ENCODE results near the gene MYOG.
A peak's percentile ranks its signal among the peaks of the same experiment; 100 is the strongest.

MYOG gene

DNA sequence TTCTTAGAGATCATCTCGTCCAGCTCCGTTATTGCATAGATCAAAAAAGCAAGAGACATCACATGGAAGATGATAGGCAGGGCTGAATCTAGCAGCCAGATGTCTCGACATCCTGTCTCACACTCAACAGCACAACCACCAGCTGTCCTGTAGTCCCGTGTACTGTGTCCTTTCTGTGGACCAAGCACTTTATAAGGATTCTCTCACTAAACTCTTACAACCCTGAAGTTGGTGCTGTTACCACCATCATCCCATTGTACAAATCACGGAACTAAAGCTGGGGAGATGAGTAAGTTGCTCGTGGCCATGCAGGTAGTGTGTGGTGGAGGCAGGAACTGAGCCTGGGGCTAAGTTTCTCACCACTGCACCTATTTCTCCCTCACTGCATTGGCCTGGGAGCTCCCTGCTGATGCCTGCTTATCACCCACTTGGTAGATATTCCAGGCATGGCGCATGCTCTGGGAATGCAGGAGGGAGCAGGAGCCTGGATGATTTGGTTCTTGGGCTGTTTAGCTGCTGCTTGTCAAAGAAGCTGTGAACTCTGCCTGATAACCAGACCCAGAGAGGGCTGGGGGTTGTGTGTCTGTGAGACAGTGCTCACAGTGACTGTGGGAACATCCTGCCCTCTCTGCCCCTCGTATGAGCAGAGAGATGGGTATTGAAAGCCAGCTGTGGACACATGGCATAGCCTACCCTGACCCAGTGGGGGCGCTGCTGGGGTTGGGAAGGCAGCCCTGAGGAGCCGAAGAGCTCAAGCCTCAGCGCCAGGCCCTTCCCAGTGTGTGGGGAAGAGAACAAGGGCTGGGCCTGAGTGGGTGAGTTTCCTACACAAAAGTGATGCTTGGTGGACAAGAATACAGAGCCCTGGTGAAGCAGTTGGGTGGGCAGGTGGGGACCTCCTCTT, 46.0 kb downstream of the MYOG start:
- TF ChIP-seq, protein P1, sequence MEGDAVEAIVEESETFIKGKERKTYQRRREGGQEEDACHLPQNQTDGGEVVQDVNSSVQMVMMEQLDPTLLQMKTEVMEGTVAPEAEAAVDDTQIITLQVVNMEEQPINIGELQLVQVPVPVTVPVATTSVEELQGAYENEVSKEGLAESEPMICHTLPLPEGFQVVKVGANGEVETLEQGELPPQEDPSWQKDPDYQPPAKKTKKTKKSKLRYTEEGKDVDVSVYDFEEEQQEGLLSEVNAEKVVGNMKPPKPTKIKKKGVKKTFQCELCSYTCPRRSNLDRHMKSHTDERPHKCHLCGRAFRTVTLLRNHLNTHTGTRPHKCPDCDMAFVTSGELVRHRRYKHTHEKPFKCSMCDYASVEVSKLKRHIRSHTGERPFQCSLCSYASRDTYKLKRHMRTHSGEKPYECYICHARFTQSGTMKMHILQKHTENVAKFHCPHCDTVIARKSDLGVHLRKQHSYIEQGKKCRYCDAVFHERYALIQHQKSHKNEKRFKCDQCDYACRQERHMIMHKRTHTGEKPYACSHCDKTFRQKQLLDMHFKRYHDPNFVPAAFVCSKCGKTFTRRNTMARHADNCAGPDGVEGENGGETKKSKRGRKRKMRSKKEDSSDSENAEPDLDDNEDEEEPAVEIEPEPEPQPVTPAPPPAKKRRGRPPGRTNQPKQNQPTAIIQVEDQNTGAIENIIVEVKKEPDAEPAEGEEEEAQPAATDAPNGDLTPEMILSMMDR (IDR thresholded peaks at IDR 0.05) = no peak

DNA sequence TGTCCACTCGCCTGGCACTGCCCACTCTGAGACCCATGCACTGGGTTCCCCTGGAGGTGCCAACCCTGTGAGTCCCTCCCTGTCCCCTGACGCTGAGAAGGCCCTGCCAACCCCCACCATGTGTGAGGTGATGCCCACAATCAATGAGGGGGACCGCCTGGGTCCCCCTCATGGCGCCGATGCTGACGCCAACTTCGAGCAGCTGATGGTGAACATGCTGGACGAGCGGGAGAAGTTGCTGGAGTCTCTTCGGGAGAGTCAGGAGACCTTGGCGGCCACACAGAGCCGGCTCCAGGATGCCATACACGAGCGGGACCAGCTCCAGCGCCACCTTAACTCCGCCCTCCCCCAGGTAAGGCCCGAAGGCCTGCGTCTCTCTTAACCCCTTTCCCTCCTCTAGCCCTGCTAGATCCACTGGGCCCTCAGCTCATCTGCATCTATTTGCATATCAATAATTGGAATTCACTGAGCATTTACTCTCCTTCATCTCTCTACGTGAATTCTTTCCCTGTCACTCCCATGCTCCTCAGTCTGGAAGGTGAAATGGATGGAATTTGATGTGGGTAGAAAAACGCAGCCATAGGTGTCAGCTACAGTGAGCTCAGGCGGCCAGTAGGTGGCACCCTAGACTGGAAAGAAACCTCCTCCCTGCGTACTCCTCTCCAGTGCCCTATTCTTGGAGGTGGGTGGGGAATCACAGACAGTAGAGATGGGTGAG, 46.8 kb downstream of the MYOG start:
- TF ChIP-seq, protein P1 (IDR thresholded peaks at IDR 0.05) = peak; percentile 97

DNA sequence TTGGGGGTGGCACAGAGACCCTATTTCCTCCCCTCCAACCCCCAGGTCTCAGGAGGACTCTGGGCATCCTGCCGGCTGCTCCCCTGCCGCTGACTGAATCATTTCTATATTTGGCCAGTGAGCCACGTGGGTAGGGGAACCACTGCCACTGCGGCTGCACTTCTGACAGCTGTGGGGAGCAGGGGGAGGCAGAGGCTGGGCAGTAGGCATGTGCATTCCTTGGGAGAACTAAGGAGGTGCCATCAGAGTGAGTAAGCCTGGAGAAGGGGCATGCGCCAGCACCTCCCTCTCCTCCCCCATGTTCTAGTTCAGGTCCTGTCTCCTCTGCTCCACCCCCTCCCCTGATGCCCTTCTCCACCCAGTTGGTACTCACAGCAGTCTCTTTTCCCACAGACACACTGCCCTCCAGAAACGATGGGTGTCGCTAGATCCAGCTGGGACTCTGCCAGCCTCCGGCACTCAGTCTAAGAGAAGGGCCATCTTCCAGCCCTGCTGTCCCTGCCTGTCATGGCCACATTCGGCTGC, 47.5 kb downstream of the MYOG start:
- TF ChIP-seq, protein P1 (IDR thresholded peaks at IDR 0.05) = no peak

DNA sequence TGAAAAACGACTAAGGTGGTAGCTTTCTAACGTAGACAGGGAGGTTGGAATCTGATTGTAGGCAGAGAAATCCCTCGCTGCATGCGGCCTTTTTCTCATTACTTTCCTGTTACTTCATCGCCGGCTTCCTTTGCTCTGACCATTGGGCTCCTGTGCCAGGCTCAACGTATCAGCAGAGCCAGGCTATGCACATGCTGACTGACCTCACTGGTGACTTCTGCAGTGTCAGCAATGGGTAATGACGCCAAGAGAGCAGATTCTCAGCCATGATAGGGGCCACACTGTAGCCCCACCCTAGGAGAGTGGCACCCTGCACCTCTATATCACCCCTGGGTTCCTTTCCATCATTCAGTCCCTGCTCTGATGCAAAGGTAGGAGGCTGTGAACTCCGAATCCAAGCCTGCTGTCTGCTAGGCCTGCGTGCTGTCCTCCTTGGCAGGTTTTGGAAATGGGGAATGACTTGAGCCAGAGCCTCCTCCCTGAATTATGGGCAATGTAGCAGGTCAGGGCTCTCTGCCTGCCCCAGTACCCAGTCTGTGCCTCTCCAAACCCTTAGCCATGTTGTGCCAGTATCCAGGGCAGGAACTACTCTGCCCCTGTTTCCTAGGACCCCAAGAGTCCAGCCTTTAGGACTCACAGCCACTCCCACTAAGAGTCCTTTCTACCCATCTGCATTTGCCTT, 48.2 kb downstream of the MYOG start:
- TF ChIP-seq, protein P1 (IDR thresholded peaks at IDR 0.05) = no peak

DNA sequence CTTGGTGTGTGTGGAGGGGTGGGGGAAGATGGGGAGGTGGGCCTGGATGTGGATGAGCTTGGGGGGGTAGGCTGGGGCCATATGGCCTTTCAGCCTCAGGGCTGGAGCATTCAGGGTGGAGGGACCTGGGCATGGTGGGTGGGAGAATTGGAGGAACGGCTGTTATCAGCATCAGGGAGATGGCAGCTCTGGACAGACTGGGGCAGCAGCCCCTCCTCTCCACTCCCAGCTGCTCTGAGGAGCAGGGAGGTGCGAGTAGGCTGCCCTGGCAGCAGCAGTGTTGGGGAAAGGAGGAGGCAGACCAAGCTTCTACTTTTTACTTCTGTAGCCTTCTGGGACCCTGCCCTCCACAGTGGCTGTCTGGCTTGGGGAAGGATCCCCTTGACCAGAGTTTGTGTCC, 49.3 kb downstream of the MYOG start:
- TF ChIP-seq, protein P1 (IDR thresholded peaks at IDR 0.05) = no peak

DNA sequence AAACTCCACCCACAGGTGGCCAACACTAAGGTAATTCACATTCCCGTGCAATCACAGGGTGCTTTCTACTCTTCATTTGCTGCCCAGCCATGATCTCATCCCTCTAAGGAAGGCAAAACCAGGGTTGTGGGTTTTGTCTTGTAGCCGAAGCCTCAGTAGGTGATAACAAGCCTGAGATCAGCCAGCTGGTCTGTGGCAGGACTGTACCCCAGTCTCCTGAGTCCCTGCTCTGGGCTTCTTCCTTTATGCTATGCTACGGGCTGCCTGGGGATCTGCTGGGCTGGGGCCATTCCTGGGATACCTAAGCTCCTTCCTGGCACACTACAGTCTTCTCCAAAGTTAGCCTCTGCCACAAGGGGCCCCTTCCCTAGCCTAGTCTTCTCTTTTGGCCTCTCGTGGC, 49.7 kb downstream of the MYOG start:
- TF ChIP-seq, protein P1 (IDR thresholded peaks at IDR 0.05) = no peak

Measured in LNCAP (cell line).